Body of pancreas (tissue), 4 donors: ENCODE results near the gene ZKSCAN4. TPM values are rescaled to one million over a fixed set of nuclear protein-coding genes. Genes with fewer than 3 reads are reported as not detected.

Source experiments
- ATAC-seq: fragments of 150-250 bp; one replicate; pipeline ENCODE4 v1.9.1; 2016
- DNase-seq, 4 donors: peaks; one replicate each; pipeline ENCODE4 v3.0.0-alpha.2; 2019
- H3K27ac ChIP-seq, 4 donors: fragments of 200-600 bp; sonication (generic); 1 replicate in 3 of 4; 2 replicates in 1 of 4; pipeline versions ENCODE4 v1.5.1 to v1.6.1; 2016 to 2019; ENCODE audit warnings: mild to moderate bottlenecking in 1 of 4, mixed read lengths in 1 of 4, moderate library complexity in 1 of 4
- H3K27me3 ChIP-seq, 2 donors: fragments of 200-600 bp; sonication (generic); one replicate each; pipeline ENCODE4 v1.6.0; 2016; ENCODE audit warnings: mild to moderate bottlenecking in 1 of 2
- H3K36me3 ChIP-seq, 2 donors: fragments of 200-600 bp; sonication (generic); replicated peaks in 1 of 2; 2 replicates each; pipeline ENCODE4 v1.5.1; 2016; ENCODE audit warnings: low read depth in 2 of 2; ENCODE audit not compliant: insufficient read depth in 1 of 2
- H3K4me1 ChIP-seq: fragments of 200-600 bp; sonication (generic); one replicate; pipeline ENCODE4 v1.6.0; 2016
- H3K4me3 ChIP-seq, 2 donors: fragments of 200-600 bp; sonication (generic); 1 replicate in 1 of 2; 2 replicates in 1 of 2; pipeline ENCODE4 v1.5.1; 2016 to 2019
- H3K9me3 ChIP-seq, 3 donors: fragments of 200-600 bp; sonication (generic); 1 replicate in 2 of 3; 2 replicates in 1 of 3; pipeline ENCODE4 v1.5.1; 2016
- POLR2A ChIP-seq, 3 donors: fragments of 450-650 bp; IDR thresholded peaks; one replicate each; pipeline ENCODE4 v1.6.1; 2016; ENCODE audit warnings: antibody characterized with exemption in 3 of 3, mild to moderate bottlenecking in 2 of 3
- whole genome bisulfite sequencing, 2 donors: methylation state at CpG; one replicate each; pipeline ENCODE4 v1.1.5; 2017; 5-methylcytosine and 5-hydroxymethylcytosine counted together
- intact Hi-C: fragments of 100-400 bp; cut with DNase I; formaldehyde crosslinking; loops from one replicate; pipeline ENCODE4 v1.15.1; 2023
- total RNA-seq, 2 donors: library from RNA; depleted of rRNA; stranded (reverse); fragments of >200 nt; gene quantifications; one replicate each; pipeline ENCODE4 v1.1.0, GENCODE V29; 2016
- TF ChIP-seq, protein P1 (sequence below), 7 experiments: fragments of 450-650 bp in 4 of 7; fragments of 200-600 bp in 3 of 7; sonication (generic) in 3 of 7; IDR thresholded peaks; one replicate each; pipeline ENCODE4 v1.5.1; 2016 to 2019; ENCODE audit warnings: antibody characterized with exemption in 7 of 7

ZKSCAN4 gene
- total RNA-seq, 2 donors from 2014 or later, result 2.3 to 2.6 TPM

DNA sequence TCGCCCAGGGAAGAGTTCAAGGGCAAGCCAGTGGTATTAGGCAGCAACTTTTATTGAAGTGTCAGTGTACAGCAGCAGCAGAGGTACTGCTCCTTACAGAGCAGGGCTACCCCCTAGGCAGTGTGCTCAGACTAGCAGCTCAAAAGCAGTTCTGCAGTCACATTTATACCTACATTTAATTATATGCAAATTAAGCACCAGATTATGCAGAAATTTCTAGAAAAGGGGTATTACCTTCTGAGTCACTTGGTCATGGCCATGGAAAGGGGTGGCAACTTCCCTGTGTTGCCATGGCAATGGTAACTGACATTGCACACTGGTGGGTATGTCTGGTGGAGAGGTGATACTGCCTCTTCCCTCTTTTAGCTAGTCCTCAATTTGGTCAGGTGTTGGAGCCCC is 2.1 kb upstream of the ZKSCAN4 start:
- Histone ChIP-seq H3K27me3 (no peaks in the 10 kb centered on the region), H3K9me3 (no peaks in the 10 kb centered on the region), H3K4me1 (peaks cover 19% of the 10 kb centered on the region), H3K4me3 (no peak overlapping the region), H3K36me3 (no peaks in the 10 kb centered on the region), H3K27ac (no peak overlapping the region)
- DNase-seq (no peak), ATAC-seq (no peak)
- TF ChIP-seq, protein P1, sequence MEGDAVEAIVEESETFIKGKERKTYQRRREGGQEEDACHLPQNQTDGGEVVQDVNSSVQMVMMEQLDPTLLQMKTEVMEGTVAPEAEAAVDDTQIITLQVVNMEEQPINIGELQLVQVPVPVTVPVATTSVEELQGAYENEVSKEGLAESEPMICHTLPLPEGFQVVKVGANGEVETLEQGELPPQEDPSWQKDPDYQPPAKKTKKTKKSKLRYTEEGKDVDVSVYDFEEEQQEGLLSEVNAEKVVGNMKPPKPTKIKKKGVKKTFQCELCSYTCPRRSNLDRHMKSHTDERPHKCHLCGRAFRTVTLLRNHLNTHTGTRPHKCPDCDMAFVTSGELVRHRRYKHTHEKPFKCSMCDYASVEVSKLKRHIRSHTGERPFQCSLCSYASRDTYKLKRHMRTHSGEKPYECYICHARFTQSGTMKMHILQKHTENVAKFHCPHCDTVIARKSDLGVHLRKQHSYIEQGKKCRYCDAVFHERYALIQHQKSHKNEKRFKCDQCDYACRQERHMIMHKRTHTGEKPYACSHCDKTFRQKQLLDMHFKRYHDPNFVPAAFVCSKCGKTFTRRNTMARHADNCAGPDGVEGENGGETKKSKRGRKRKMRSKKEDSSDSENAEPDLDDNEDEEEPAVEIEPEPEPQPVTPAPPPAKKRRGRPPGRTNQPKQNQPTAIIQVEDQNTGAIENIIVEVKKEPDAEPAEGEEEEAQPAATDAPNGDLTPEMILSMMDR (IDR thresholded peaks at IDR 0.05), result no peak
- TF ChIP-seq POLR2A (IDR thresholded peaks at IDR 0.05), result no peak
- intact Hi-C loops, result loop anchor here (10.0 kb wide), 1 partner anchor 129 kb away; the partner anchor contains the start of gene ZSCAN16
- WGBS, 2 donors, result 43 to 53% methylated on average over 1 of the region's 1 CpG

DNA sequence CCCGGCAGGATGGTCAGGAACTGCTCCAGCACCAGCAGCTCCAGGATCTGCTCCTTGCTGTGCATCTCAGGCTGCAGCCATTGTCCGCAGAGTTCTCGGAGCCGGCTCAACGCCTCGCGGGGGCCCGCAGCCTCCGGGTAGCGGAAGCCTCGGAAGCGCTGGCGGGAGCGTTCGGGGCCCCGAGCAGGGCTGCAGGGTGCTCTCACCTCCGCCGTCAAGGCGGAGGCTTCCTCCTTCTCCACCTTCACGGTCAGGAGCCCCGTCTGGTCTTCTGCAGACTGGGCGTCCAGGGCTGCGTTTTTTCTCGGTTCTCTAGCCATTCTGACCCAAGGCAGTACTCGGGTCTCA is 434 bp downstream of the ZKSCAN4 start:
- H3K4me3 ChIP-seq, result peak overlapping the region; percentile 80 to 93
- peak overlapping the region in 2 of 4 donors; percentile 30 to 54 for H3K27ac ChIP-seq
- TF ChIP-seq POLR2A (IDR thresholded peaks at IDR 0.05), result no peak
- TF ChIP-seq, protein P1 (IDR thresholded peaks at IDR 0.05), result no peak
- peaks cover 14% of the 10 kb centered on the region for H3K4me1 ChIP-seq
- 0% methylated on average over 6 to 24 of the region's 25 CpGs for WGBS, 2 donors
- DNase-seq, result peak in 2 of 4 donors; percentile 12 to 13
- H3K36me3 ChIP-seq, result peaks cover 0 to 2% of the 10 kb centered on the region in 2 donors
- intact Hi-C loops, result loop anchor here (10.0 kb wide), 1 partner anchor 127 kb away; the partner anchor contains the start of gene ZSCAN16
- no peaks in the 10 kb centered on the region for H3K27me3 ChIP-seq
- ATAC-seq, result peak; percentile 42
- no peaks in the 10 kb centered on the region for H3K9me3 ChIP-seq

DNA sequence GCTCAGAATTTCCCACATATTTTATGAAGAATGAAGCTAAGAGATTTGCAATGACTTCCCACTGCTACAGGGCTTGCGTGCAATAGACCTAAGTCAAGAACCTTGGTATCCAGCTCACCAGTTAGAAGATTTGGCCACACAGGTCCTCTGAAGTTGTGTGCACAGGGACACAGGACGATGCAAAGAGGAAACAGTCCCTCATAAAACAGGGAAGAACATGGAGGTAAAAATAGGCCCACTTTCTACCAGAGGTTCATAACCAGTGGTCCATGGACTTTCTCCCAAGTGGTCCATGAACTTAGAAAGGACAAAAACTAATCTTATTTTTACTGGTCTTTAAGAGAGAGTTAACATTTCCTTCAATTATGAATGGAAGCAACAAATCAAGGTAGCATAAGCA is 1.3 kb downstream of the ZKSCAN4 start:
- WGBS, 2 donors, result 62 to 80% methylated on average over 2 of the region's 2 CpGs
- Histone ChIP-seq H3K4me1 (peaks cover 14% of the 10 kb centered on the region), H3K27ac (no peak overlapping the region), H3K27me3 (no peaks in the 10 kb centered on the region), H3K9me3 (no peaks in the 10 kb centered on the region), H3K36me3 (peaks cover 0 to 2% of the 10 kb centered on the region in 2 donors), H3K4me3 (no peak overlapping the region)
- intact Hi-C loops, result loop anchor here (10.0 kb wide), 1 partner anchor 126 kb away; the partner anchor contains the start of gene ZSCAN16
- ATAC-seq (no peak), DNase-seq (no peak)
- TF ChIP-seq POLR2A (IDR thresholded peaks at IDR 0.05), result no peak
- TF ChIP-seq, protein P1 (IDR thresholded peaks at IDR 0.05), result no peak

DNA sequence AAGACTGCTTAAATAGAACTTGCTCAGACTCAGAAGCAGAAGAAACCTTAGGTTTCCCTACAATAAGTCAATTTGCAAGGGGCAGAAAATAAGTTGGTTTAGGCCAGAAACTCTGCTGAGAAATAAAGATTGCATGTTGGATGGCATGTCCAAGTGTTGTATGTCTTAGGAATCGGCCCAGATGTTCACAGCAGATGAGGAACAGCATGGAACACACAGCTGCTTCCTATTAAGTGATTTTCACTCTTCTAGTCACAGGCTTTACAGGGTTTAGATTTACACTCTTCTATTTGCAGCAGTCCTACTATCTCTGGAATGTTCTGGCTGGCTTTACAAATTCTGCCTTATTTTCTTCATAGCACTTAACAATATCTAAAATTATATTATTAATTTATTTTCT is 3.2 kb downstream of the ZKSCAN4 start:
- DNase-seq (no peak), ATAC-seq (no peak)
- no peak for TF ChIP-seq POLR2A (IDR thresholded peaks at IDR 0.05)
- TF ChIP-seq, protein P1 (IDR thresholded peaks at IDR 0.05), result no peak
- Histone ChIP-seq H3K9me3 (no peaks in the 10 kb centered on the region), H3K27ac (no peak overlapping the region), H3K36me3 (peaks cover 0 to 6% of the 10 kb centered on the region in 2 donors), H3K27me3 (no peaks in the 10 kb centered on the region), H3K4me3 (no peak overlapping the region), H3K4me1 (peaks cover 14% of the 10 kb centered on the region)
- 76 to 78% methylated on average over 1 of the region's 1 CpG for WGBS, 2 donors
- intact Hi-C loops, result no loop called here
